HCT116 (cell line): Measurements from ENCODE around the gene YWHAE.
"Not testable (repeated sequence)": the region's sequence is repeated elsewhere in the genome, so short reads cannot be mapped to it uniquely, and the experiment has no call there.

Experiments
- EGR1 ChIP-seq: IDR thresholded peaks from 2 replicates; pipeline ENCODE4 v1.6.1; 2012; ENCODE audit warnings: low read depth
- POLR2A ChIP-seq: IDR thresholded peaks from 2 replicates; pipeline ENCODE4 v1.7.0; 2011; ENCODE audit warnings: borderline replicate concordance; ENCODE audit not compliant: insufficient read depth, insufficient read length; ENCODE audit errors: extremely low read depth
- POLR2AphosphoS5 ChIP-seq: IDR thresholded peaks from 2 replicates; pipeline ENCODE4 v1.6.1; 2011; ENCODE audit warnings: mild to moderate bottlenecking, low read depth, low read length, moderate library complexity
- TCF7L2 ChIP-seq: IDR thresholded peaks from 2 replicates; pipeline ENCODE4 v1.7.0; 2011; ENCODE audit warnings: borderline replicate concordance, inconsistent platforms; ENCODE audit not compliant: insufficient read depth, insufficient read length; ENCODE audit errors: extremely low read depth
- YY1 ChIP-seq: IDR thresholded peaks from 2 replicates; pipeline ENCODE4 v1.6.1; 2011; ENCODE audit warnings: low read length, low read depth, moderate library complexity, mild to moderate bottlenecking; ENCODE audit not compliant: insufficient replicate concordance; ENCODE audit errors: extremely low read depth

GRCh38 chr17:1418476-1418875 is 18.5 kb upstream of the YWHAE start:
- TF ChIP-seq TCF7L2, POLR2AphosphoS5, YY1, POLR2A, EGR1: not testable (repeated sequence)
